Right lobe of liver (tissue), 4 donors: Measurements from ENCODE around the gene TBC1D5.

Experiments used
- CTCF ChIP-seq, 4 donors: fragments of 200-600 bp in 3 of 4; fragments of 450-650 bp in 1 of 4; IDR thresholded peaks; one replicate each; pipeline versions ENCODE4 v1.5.1 to v1.8.0; 2016 to 2022; ENCODE audit warnings: antibody characterized with exemption in 4 of 4, mild to moderate bottlenecking in 2 of 4
- POLR2A ChIP-seq: fragments of 450-650 bp; IDR thresholded peaks from one replicate; pipeline ENCODE4 v1.6.1; 2017; ENCODE audit warnings: antibody characterized with exemption, mild to moderate bottlenecking
- donor health status: DM: no; HTN: no; CAD: no.
- donor health status: DM: no; HTN: no; CAD: no.
- donor health status: DM: no; HTN: yes; CAD: no.

DNA sequence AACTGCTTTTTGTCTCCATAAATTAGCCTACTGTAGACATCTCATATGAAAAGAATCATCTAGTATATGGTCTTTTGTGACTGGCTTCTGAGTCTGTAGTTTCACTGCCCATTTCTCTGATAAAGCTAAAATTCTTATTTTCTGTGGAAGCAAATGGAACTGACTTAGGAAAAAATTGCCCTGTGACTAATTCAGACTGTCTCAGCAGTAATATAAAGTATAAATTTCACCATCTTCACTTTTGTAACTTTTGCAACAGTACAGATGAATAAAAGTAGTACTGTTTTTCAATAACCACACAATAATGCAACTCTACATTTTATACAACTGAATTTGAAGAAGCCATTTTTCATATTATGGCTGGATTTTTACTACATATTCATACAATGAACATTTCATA, 104.1 kb downstream of the TBC1D5 start:
- TF ChIP-seq POLR2A (no peak), CTCF (IDR thresholded peaks at IDR 0.05) (no peak)
